ENCODE measurements around the gene EID2B. TPM values are rescaled to one million over a fixed set of nuclear protein-coding genes. Genes with fewer than 3 reads are reported as not detected.

The EID2B gene
- total and polyA plus RNA-seq, 2 of the 8 experiments (the other 6 are each of a cell fraction or from before 2014, with no cell fraction given), result 2.1 to 2.4 TPM

DNA sequence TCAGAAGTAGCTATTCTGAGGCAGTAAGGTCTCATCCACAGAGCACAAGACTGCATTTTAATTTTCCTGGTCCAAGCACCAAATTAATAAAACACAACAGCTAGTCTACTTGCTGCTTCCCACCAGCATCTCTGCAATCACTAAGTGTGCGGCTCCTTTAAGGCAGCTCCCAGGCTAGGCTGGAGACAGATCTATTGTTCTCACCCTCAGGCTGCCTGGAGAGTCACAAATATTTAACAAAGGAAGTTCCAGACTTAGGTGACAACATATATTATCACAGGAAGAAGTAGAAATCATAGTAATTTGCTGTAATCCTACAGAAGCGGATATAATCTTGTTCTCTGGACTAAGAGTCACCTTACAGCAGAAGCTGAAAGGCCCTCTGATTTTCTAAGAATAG, 9.6 kb upstream of the EID2B start:
- H3K9me3 ChIP-seq (ENCODE audit: insufficient read depth in 2 of 2, low read depth in 1 of 2, low read length in 1 of 2), result no peaks in the 10 kb centered on the region
- H4K91ac ChIP-seq (replicated peaks; ENCODE audit: insufficient read length, low read length), result peak overlapping the region; percentile 10
- no peak overlapping the region for H4K5ac ChIP-seq (ENCODE audit: insufficient read length, low read depth, low read length)
- H3K14ac ChIP-seq (ENCODE audit: insufficient read length), result no peak overlapping the region
- peaks cover 0 to 14% of the 10 kb centered on the region in 2 experiments; a peak in 2 of 4 replicates for H3K79me2 ChIP-seq (ENCODE audit: control insufficient read depth in 1 of 2, insufficient read depth in 2 of 2, low read length in 2 of 2)
- H2BK20ac ChIP-seq (ENCODE audit: low read length), result no peak overlapping the region
- no peak overlapping the region; a peak in 1 of 7 replicates for H3K9ac ChIP-seq (replicated peaks in 1 of 4; ENCODE audit: extremely low read depth in 1 of 4, low read depth in 3 of 4, low read length in 3 of 4)
- FAIRE-seq, result no peak
- H3K18ac ChIP-seq (ENCODE audit: extremely low read depth, low read length), result no peak overlapping the region
- no peaks in the 10 kb centered on the region for H3K27me3 ChIP-seq (replicated peaks in 1 of 4; ENCODE audit: control insufficient read depth in 3 of 4, extremely low read depth in 1 of 4, insufficient read depth in 3 of 4, low read length in 3 of 4)
- 70% methylated on average over 2 of the region's 2 CpGs; no CpG with 5 or more reads in 1 of the 2 experiments for WGBS, 2 experiments (ENCODE audit: extremely low coverage in 1 of 2, insufficient coverage in 1 of 2, insufficient read length in 1 of 2, insufficient replicate concordance in 2 of 2, low coverage in 1 of 2, low lambda C conversion rate in 2 of 2, missing lambda C conversion rate in 1 of 2)
- ChIA-PET CTCF (ENCODE audit: partially characterized antibody) (interaction anchor here (0.5 to 3.6 kb wide), 7 partner anchors 9 to 1807 kb away, joined by 3 to 15 read pairs (median 4); partner anchors contain the start of gene EID2B), POLR2A (ENCODE audit: partially characterized antibody) (interaction anchor here (2.1 kb wide), 1 partner anchor 106 kb away, joined by 8 read pairs; the partner anchor contains the start of gene RPS16)
- H2AK5ac ChIP-seq (ENCODE audit: low read depth, low read length), result no peak overlapping the region
- peaks cover 2% of the 10 kb centered on the region for H3K23me2 ChIP-seq (ENCODE audit: low read depth, low read length)
- H3K36me3 ChIP-seq (ENCODE audit: control insufficient read depth in 2 of 4, insufficient read depth in 4 of 4, low read length in 3 of 4), result no peaks in the 10 kb centered on the region
- H3K56ac ChIP-seq (replicated peaks; ENCODE audit: insufficient read length, low read depth, low read length), result no peak overlapping the region
- peak in 1 of 2 experiments; percentile 24 for DNase-seq (ENCODE audit: low read depth in 1 of 2, low spot score in 2 of 2)
- H4K20me1 ChIP-seq (replicated peaks in 1 of 2; ENCODE audit: control insufficient read depth in 1 of 2, insufficient read depth in 2 of 2, low read length in 2 of 2), result no peaks in the 10 kb centered on the region
- H3K4me1 ChIP-seq (replicated peaks in 1 of 4; ENCODE audit: control insufficient read depth in 3 of 4, insufficient read depth in 4 of 4, low read length in 3 of 4), result peaks cover 0 to 4% (median under 1%) of the 10 kb centered on the region in 4 experiments; a peak in 4 of 7 replicates
- H2BK15ac ChIP-seq (ENCODE audit: low read length), result no peak overlapping the region
- H2BK5ac ChIP-seq (ENCODE audit: low read depth, low read length), result no peak overlapping the region
- H3K4me2 ChIP-seq (ENCODE audit: insufficient read depth in 1 of 2, low read depth in 2 of 2, low read length in 2 of 2), result no peak overlapping the region
- no peak overlapping the region for H2BK120ac ChIP-seq (replicated peaks; ENCODE audit: low read depth, low read length)
- no peaks in the 10 kb centered on the region for H3K79me1 ChIP-seq (ENCODE audit: low read depth, low read length)
- H3K4me3 ChIP-seq (ENCODE audit: extremely low read depth in 1 of 4, insufficient read depth in 2 of 4, low read depth in 3 of 4, low read length in 4 of 4), result no peak overlapping the region
- no peak overlapping the region for H2BK12ac ChIP-seq (ENCODE audit: low read depth, low read length)
- H3K27ac ChIP-seq (ENCODE audit: low read depth, low read length), result no peak overlapping the region
- H3K23ac ChIP-seq (ENCODE audit: insufficient read length), result no peak overlapping the region
- H3K4ac ChIP-seq (replicated peaks; ENCODE audit: insufficient read length, low read depth, low read length), result peak overlapping the region; percentile 87
- H2AFZ ChIP-seq (ENCODE audit: low read length), result no peak overlapping the region
- no peak overlapping the region for H4K8ac ChIP-seq (ENCODE audit: extremely low read depth, insufficient read depth, low read length)
- TF ChIP-seq, protein P1, sequence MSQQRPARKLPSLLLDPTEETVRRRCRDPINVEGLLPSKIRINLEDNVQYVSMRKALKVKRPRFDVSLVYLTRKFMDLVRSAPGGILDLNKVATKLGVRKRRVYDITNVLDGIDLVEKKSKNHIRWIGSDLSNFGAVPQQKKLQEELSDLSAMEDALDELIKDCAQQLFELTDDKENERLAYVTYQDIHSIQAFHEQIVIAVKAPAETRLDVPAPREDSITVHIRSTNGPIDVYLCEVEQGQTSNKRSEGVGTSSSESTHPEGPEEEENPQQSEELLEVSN (IDR thresholded peaks at IDR 0.05), result no peak
- no peak for TF ChIP-seq SIRT6 (IDR thresholded peaks at IDR 0.05; ENCODE audit: low read length)
- no peak for TF ChIP-seq CEBPB (IDR thresholded peaks at IDR 0.05; ENCODE audit: low read depth, low read length)
- TF ChIP-seq CREB1 (IDR thresholded peaks at IDR 0.05), result no peak
- no peak for TF ChIP-seq MAFK (IDR thresholded peaks at IDR 0.05; ENCODE audit: low read depth, low read length)
- TF ChIP-seq RFX5 (IDR thresholded peaks at IDR 0.05; ENCODE audit: borderline replicate concordance, low read depth, low read length), result no peak
- TF ChIP-seq SP1 (IDR thresholded peaks at IDR 0.05; ENCODE audit: low read depth, low read length), result no peak
- TF ChIP-seq RXRA (IDR thresholded peaks at IDR 0.05; ENCODE audit: insufficient read depth, low read depth, low read length), result no peak
- no peak for TF ChIP-seq SAP30 (IDR thresholded peaks at IDR 0.05; ENCODE audit: insufficient read depth, insufficient replicate concordance, low read length)
- no peak for TF ChIP-seq GTF2F1 (IDR thresholded peaks at IDR 0.05; ENCODE audit: borderline replicate concordance, low read depth, low read length)
- no peak for TF ChIP-seq TAF7 (optimal IDR thresholded peaks at IDR 0.05; ENCODE audit: borderline replicate concordance, low read depth, low read length)
- TF ChIP-seq TEAD4 (IDR thresholded peaks at IDR 0.05; ENCODE audit: low read depth, low read length), result no peak
